HG03139 (cell line): ENCODE measurements around the gene KCNJ4.
"Not testable (repeated sequence)": the region's sequence is repeated elsewhere in the genome, so short reads cannot be mapped to it uniquely, and the experiment has no call there.

ENCODE experiments used
- ATAC-seq: cut with Tn5 transposase; IDR thresholded peaks from one replicate; pipeline ENCODE4 v1.9.1; 2021; ENCODE audit not compliant: unreplicated experiment

KCNJ4 gene

DNA sequence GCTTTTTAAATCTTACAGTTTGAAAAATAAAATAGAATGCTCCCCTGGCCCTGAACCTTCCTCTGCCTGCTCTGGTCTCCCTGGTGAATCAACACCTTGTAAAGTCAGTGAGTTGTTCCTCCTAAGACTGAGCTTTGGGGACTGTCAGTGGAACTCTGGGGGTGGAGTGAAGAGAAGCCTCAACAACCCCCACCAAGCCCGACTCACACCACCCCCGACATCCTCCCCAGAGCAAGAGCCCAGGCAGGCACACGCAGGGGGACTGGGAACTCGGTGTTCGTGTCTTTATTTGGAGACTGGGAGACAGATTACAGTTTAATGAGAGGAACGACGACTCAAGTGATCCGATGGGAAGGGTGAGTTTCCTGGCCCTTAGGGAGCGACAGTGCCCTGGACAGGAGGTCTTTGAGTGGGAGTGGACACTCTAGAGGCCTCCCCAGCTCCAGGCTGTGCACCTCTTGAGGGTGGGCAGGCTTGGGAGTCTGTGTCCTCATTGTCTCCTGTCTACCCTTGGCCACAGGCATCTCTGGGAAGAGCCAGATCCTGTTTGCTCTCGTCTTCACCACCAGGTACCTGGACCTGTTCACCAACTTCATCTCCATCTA, 19.1 kb upstream of the KCNJ4 start:
- no peak for ATAC-seq

DNA sequence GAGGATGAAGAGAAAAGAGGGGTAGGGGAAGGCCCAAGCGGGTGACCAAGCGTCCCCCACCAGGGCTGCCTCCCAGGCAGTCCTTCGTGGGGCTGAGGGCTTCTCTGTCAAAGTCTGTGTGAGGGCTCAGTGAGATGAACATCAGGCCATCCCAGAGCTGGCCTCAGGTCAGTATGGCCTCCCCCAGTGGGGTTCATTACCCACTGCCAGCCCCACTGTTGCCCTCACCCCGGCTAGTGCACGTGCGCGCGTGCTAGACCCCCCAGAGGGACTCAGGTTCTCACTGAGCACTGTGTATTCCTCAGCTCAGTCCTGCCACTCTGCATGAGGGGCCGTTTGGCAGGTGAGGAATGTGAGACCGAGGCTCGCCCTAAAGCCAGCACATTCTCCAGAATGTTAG, 16.2 kb upstream of the KCNJ4 start:
- no peak for ATAC-seq

DNA sequence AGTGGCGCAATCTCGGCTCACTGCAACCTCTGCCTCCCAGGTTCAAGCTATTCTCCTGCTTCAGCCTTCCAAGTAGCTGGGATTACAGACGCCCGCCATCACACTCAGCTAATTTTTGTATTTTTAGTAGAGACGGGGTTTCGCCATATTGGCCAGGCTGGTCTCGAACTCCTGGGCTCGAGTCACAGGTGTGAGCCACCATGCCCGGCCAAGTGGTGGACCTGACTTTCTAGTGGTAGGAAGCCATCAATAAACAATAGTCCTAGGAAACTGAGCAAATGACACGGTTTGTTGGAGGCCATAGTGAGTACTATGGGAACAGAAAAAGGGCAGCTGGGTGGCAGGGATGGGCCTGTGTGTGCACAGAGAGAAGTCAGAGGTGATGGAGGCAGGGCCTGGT, 15.2 kb upstream of the KCNJ4 start:
- not testable (repeated sequence) for ATAC-seq

GRCh38 chr22:38469306-38469781, 14.3 kb upstream of the KCNJ4 start:
- ATAC-seq, result no peak

GRCh38 chr22:38468443-38469305, 13.7 kb upstream of the KCNJ4 start:
- ATAC-seq, result no peak

GRCh38 chr22:38467904-38468442, 13.0 kb upstream of the KCNJ4 start, which contains the start of gene KDELR3:
KDELR3 (plus strand) TSS chr22:38468096; CDS start chr22:38468234, 138 bp downstream.
- no peak for ATAC-seq

GRCh38 chr22:38467438-38467903, 12.5 kb upstream of the KCNJ4 start:
- no peak for ATAC-seq

DNA sequence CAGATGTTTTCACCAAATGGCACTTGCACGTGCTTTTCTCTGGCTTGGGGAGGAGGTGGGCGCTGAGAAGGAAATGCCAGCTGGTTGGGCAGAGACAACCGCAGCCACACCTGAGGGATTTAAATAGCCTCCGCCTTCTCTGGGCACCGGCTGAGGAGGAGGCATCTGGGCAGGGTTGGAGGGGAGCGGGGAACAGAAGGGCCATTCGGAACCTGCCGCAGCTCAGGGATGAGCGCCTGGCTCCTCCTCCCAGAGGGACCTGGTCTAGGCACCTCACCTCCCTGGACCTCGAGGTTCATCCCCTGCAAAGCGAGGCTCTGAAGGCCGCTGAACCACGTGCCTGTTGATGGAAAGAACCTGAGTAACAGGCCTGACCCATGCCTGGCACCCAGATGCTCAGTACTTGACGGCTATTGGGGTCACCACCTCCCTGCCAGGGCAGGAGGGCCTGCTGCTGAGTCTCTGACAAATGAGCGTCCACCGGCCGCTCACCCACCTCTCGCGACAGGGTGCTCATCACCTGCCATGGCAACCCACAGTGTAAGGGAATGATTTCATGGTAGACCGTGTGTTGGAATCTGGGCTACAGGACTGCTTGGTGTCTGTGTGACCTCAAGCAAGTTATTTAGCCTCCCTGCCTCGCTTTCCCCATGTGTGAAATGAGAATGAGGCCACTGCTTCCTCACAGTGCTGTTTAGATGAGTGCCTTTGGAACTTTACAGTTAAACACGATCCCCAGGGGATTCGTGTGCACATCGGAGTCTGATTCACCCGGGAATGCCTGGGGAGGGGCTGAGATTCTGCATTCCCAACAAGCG, 10.9 kb upstream of the KCNJ4 start:
- ATAC-seq, result no peak

GRCh38 chr22:38464992-38465672, 10.1 kb upstream of the KCNJ4 start:
- ATAC-seq, result no peak

- ATAC-seq, result no peak
Observed at GRCh38 chr22:38462960-38463784, 8.2 kb upstream of the KCNJ4 start.

DNA sequence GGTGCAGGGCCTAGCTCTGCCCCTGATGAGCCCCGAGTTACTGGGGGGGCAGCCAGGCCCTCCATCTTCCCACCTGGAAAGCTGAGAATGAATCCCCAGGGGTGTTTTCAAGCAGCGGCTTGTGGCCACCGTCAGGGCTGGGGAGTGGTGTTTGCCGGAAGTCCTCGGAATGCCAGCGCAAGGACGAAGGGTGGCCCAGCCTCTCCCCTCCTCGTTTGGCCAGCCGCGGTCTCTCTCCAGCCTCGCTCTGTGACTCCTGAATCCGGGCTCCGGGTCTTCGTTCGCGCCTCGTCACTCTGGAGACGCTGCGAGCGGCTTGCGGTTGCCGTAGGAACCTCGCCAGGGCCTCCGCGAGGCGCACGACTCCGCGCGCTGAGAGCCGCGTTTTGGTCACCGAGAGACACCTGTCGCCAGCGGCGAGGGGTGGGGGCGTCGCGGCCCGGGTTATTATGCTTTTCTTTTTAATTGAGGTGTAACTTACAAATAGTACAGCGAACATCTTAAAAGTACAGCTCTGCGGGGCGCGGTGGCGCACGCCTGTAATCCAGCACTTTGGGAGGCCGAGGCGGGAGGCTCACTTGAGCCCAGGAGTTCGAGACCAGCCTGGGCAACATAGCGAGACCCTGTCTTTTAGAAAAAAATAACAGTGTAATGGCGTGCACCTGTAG, 6.5 kb upstream of the KCNJ4 start:
- ATAC-seq, result no peak

GRCh38 chr22:38461057-38461413, 6.0 kb upstream of the KCNJ4 start:
- no peak for ATAC-seq

- no peak for ATAC-seq
Observed at GRCh38 chr22:38460426-38460840, 5.4 kb upstream of the KCNJ4 start.

DNA sequence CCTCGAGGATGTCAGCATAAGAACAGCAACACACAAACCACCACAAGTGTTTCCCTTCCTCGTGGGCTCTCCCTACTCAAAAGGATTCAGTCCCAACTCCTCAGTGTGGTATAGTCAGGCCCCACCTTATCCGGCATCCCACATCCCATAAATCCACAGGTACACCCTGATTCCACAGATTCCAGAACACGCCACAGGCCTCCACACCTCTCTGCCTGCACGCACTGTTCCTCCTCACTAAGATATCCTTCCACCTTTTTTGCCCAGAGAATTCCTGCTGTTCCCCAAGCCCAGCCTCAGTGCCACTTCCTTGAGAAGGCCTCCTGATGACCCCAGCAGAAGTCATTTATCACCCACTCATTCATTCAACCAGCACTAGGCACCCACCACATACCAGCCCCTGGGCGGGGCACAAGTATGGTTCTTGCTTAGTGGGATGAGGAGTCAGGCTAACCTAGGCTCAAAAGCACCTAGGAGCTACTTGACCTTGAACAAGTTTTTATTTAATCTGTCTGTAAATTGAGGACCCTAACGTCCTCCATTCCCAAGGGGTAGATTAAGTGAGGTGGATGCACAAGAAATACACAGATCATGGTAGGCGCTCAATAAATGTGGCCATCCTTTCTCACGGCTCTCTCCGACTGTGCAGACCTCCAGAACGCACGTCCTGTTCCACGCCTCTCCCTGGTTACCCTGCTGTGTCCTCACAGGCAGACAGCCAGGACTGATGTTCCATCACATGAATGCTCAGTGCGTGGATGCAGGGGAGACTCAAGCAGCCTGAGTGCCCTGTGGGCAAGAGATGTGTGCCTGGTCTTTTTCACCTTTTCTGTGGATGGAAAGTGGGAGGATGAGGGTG, 2.1 kb upstream of the KCNJ4 start:
- ATAC-seq, result no peak

DNA sequence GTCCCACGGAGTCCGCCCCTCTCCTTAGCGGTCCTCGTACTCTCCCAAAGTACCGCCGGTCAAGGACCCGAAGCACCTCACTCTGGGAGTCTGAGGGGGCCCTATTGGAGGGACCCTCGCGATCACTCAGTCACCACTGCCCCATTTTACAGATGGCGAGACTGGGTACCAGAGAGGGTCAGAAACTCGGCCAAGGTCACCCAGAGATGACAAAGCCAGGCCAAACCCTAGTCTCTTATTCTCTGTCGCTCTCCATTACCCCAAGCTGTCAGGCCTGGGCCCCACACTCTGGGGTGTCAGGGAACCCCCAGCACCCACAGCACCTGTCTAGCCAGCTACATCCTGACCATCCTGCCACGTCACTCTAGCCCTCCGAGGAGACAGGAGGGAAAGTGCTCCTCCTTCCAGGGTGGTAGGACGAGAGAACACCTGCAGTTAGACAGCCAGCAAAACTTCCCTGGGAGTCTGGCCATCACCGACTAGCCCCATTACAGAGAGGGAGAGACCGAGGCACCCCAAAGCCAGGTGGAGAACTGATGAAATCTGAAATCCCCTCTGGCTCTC, 1.4 kb upstream of the KCNJ4 start:
- ATAC-seq, result no peak

DNA sequence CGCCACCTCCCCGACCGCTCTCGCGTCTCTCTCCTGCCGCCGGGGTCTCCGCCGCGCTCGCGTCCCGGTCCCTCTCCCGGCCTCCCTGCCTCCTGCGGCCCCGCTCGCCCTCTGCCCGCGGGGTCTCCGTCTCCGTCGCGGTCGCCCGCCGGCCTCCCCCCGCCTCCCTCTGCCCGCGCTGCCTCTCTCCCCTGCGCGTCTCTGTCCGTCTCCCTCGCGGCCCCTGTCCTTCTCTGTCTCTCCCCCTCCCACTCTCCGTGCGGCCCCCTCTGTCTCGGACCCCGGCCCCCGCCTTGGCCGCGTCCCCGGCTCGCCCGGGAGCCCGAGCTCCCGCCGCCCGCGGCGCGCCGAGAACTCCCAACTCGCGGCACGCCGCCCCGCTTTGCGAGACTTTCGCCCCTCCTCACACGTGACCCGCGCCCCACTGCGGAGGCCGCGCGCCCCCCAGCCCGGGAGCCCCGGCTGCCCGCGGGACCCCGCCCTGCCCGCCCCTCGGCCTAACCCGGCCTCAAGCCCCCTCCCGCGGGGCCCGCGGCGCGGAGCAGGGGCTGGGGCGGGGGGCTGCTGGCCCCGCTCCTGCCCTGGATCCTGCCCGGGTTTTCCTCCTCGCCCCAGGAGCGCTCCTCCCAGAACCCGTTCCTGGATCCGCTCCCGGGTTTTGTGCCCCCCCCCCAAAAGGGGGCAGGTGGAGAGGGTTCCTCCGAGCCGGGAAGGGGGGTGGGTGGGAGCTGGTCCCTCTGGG, 702 bp upstream of the KCNJ4 start:
- ATAC-seq, result no peak

- ATAC-seq, result no peak
Observed at GRCh38 chr22:38454353-38455075, 485 bp downstream of the KCNJ4 start.
